NOMO-1 (cell line): Measurements from ENCODE around the gene TBC1D10B.
"Not testable (repeated sequence)": the region's sequence is repeated elsewhere in the genome, so short reads cannot be mapped to it uniquely, and the experiment has no call there.

Experiments
- DNase-seq, 2 experiments: peaks; one replicate each; lab custom pipeline; 2025; ENCODE audit not compliant: unreplicated experiment in 2 of 2; lab: John Stamatoyannopoulos, UW

TBC1D10B gene

DNA sequence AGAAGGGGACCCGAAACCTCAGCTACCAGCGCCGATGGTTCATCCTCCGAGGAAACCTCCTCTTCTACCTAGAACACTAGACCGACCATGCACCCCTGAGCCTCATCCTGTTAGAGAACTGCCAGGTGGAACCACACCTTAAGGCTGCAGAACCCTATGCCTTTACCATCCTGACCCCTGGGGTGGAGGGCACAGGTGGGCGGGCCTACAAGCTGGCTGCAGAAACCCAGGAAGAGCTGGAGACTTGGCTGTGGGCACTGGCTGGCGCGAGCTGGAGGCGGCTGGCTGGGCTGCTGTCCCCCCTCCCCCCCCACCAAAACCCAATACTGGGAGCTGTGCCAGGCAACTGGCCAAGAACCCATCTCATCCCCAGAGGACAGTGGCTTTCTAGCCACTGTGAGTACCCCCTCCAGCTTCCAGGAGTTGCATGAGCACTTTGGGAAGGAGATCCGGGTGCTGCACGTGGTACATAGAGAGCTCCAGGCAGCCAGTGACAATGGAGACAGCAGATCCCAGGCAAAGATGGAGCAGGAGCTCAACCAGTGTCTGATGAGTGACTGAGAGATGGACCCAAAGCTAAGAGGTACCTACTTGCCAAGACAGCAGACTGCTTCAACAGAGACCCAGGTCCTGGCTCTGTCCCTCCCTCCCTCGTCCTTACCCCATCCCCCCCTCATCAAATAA lies 13.8 kb downstream of the TBC1D10B start:
- DNase-seq: no peak

DNA sequence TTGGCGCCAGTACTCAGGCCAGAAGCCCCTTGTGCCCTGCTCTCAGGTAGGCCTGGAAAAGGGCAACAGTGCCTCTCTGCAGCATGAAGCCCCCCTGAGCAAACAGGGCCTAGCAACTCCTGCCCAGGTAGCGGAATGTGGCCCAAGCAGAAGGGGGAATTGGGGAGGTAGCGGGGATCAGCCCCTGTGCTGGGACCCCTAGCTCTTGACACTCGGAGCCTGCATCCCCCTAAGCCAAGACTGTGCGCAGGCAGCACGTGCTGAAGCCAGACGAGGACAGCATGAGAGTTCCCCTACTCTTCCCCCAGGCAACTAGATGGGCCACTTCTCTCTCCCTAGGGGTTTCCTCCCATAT lies 14.4 kb downstream of the TBC1D10B start:
- no peak for DNase-seq

DNA sequence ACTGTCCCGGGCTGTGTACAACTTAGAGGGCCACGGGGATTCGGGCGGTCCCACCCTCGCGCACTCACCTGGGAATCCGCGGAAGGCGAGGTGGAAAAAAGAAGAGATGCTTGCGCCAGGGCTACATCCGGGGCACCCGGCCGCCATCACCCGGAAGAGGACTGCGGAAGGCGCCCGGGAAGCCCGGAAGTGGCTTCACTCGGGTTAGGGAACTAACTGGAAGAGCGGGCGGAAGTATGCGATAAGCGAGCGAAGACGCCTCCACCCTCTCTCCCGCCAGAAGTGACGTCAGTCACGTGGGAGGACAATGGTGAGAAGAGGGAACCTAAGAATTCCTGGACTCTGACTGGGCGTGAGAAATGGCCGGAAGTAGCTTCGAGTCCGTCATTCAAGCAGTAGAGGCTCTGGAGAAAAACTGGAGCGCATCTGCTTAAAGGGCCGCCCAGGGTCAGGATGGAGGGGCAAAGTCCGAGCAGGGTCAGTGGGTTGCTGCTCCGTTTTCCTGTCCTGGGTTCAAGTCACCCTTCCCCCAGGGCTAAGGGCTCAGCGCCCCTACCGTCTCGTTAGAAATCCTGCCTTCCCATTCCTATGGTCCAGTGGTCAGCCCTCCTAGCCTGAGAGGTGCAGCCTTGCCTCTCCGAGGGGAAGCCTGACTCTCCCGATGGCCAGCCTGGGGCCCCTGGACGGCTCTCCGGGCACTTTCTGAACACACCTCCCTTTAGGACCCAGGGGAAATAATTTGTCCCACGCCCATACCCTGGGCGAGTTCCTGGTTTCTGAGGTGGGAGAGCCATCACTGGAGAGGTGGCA lies 14.9 kb downstream of the TBC1D10B start, which contains the start of gene CD2BP2:
Gene CD2BP2 (minus strand): TSS at position 165 of the 810 bp plus-strand sequence. CDS start 627 bp downstream, outside the sequence.
- DNase-seq: peak; percentile 93 to 97

DNA sequence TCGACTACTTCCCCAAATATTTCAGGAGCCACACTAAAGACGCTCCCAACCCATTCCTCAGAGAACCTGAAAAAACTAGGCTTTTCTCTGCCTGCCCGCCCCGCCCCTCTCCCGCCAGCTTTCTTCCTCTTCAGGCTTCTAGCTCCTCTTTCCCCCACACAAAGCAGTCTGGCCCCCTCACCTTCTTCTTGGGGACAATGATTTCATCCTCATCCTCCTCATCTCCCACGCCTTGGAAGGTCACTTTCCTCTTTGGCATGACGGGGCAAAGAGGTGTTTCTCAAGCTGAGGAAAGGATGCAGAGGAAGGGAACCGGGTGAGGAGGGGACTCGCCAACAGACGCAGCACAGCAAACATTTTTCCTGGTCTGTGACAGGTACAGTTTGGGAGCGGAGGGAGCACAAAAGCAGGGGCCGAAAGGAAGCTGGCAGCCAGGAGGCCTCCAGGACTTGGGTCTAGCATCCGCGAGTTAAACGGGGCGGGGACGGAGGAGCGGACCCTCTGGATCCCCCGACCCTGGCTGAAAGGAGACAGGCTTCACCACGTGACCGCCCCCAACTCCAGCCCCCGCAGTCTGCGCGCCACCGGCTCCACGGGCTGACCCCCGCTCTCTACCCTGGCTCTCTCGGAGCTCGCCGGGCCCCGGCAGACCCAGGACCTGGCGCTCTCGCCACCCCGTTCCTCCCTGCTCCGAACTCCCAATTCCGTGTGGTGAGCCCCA lies 15.7 kb downstream of the TBC1D10B start:
- peak in 1 of 2 experiments; percentile 27 for DNase-seq

DNA sequence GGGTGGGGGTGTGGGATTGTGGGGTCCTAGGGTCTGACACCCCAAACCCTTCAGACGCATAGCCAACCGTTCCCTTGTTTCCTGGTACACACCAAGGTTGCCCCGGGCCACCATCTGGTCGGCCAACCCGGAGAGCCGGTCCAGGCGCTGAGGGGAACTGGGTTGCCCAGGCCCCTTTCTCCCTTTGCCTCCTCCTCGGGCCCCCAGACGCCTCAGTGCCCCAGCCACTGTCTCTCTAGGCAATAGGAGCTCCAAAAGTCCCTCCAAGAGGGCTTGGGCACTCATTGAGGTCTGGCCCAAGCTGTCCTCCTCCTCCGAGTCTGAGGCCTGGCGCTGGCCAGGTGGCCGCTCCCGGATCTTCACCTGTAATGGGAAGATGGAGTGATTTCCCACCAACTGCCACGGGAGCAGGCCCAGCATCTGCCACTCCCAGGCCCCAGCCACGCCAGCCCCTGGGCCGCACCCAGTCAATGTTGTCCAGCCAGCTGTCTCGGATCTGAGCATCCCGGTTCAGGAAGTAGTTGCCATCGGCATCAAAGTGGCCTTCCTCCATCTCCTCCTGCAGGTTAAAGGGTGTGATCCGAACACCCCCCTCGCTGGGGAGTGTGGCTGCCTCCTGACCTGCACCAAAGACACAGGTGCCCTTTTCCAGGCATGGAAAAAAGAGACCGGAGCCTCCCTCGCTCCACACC lies 16.7 kb downstream of the TBC1D10B start:
- no peak for DNase-seq

DNA sequence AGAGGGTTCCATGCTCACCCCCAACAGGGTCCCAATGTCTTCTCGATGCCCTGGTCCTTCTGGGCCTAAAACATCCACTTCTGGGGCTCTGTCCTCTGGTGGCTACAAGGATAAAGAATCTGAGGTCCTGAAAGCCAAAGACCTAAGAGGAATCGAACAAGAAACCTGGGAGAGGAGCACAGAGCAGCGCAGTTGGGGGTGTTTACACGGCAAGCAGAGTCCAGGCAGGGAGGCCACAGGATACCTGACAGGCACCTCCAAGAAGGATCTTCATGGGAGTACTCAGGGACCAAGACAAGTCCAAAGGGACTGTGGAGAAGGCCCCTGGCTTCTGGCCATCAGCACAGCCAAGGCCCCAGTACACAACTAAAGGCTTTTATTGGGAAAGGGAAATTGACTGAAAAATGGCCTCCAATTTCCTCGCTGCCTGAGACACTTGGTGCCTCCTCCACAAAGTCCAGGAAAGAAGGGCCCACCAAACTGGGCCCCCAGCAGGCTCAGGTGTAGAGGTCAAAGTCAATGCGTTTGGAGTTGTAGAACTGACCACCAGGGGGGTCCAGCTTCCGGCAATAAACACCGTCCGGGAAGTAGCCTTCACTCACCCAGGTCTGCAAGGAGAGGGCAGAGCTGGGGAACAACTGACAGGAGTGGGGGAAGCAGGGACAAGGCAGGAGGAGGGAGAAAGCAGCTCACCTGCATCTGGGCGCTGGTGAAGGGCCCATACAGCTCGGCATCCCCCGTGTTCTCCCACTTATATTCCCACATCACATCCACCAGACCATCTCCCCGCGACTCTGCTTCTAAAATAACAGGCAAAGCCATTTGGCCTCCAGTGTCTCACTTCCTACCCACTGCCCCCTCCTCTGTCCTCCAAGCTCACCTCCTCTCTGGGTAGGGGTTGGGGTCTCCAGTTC lies 17.5 kb downstream of the TBC1D10B start:
- DNase-seq: no peak

DNA sequence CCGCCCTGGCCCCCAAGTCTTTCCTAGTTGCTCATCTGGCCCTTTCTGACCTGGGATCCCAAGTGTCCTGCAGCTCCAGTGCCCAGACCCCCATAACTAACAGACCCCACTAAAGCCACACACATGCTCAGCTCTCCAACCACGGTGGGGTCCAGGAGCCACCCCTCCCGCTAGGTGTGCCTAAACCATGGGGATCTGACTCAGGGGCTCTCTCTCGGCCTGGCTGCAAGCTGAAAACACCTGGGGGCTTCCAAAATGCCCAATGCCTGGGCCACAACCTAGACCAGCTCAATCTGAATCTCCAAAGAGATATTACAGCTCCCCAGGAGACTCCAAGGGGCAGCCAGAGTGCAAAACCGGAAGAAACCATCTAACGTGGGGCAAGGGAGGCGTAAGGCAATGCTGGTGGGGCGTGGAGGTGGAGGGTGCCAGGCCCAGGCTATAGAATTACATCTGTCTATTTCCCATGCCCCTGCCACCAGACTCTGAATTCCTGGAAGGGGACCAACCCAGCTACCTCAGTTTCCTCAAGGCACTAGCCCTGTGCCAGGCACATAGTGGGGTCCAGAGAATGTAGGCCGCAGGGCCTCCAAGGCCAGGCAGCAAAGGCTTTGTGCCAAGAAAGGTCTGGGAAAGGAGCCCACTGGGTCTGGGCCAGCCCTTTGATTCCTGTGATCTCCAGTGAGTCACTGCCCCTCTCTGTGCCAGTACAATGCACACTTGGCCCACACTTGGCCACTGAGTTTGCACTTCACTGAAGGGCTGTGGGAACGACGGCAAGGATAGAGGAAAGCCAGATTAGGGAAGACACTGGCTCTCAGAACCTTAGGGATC lies 18.5 kb downstream of the TBC1D10B start:
- DNase-seq: no peak

DNA sequence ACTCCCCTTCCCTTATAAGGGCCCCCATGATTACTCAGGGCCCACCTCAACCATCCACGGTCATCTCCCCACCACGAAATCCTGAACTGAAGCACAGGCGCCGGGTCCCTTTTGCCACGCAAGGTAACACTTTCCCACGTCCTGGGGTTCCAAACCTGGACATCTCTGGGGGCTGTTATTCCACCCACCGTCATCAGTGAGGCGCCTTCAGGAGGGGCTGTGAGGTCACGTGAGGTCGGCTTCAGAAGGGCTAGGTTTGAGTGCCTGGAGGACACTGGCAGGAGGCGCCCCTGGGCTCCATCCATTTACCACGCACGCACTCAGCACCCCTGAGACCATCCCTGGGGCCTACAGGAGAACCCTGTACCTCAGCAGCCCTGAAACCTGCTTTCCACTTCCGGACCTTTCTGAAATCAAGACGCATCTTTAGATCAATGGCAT lies 19.3 kb downstream of the TBC1D10B start:
- no peak for DNase-seq

DNA sequence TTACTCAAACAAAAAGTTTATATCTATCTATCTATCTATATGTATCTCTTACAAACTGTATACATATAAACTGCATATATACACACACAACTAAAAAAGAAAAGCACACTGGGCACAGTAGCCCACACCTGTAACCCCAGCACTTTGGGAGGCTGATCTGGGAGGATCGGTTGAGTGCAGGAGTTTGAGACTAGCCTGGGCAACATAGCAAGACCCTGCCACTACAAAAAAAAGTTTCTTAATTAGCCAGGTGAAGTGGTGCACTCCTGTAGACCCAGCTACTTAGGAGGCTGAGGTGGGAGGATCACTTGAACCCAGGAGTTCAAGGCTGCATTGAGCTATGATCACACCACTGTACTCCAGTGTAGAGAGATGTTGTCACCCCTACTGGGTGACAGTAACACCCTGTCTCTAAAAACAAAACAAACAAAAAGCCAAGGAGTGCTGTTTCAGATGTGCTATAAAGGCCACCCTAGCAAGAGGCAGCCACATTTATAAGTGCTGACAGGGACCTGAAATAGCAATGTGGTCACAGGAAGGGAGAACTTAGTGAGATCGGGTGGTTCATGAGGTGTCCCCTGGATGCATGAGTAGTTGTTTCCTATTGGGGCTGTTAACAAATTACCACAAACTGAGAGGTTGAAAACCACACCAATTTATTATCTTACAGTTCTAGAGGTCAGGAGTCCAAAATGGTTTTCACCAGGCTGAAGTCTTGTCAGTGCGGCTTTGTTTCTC lies 20.0 kb downstream of the TBC1D10B start:
- peak; percentile 20 to 63 for DNase-seq

DNA sequence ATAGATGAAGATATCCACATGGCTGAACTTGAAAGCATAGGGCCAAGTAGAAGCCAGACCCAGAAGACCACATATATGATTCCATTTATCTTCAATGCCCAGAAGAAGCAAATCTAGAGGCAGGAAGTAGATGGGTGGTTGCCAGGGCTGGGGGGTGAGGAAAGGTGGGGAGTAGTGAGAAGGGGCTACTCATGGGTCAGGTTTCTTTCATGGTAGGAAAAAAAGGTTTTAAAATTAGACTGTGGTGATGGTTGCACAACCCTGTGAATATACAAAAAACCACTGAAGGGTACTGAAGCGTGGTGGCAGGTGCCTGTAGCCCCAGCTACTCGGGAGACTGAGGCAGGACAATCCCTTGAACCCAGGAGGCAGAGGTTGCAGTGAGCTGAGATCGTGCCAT lies 20.6 kb downstream of the TBC1D10B start:
- peak in 1 of 2 experiments; percentile 36 for DNase-seq

DNA sequence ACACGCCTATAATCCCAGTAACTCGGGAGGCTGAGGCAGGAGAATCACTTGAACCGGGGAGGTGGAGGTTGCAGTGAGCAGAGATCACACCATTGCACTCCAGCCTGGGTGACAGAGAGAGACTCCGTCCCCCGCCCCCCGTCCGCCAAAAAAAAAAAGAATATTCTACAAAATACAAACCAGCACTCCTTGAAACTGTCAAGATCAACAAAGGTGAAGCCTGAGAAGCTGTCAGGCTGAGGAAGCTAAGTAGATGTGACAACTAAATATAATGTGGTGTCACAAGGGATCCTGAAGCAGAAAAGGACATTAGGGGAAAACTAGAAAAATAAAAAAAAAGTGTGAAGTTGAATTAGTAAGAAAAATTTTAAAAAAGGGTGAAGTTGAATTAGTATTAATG lies 21.4 kb downstream of the TBC1D10B start:
- DNase-seq: no peak

DNA sequence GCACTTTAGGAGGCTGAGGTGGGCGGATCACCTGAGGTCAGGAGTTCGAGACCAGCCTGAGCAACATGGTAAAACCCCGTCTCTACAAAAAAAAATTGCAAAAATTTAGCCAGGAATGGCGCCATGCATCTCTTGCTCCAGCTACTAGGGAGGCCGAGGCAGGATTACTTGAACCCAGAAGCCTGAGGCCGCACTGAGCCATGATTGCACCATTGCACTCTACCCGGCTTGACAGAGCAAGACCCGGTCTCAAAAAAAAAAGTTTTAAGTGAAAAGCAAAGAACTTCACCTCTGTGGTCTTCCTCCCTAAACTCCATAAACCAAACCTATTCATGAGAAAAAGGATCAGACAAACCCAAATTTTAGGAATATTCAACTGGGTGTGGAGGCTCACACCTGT lies 22.2 kb downstream of the TBC1D10B start:
- no peak for DNase-seq

DNA sequence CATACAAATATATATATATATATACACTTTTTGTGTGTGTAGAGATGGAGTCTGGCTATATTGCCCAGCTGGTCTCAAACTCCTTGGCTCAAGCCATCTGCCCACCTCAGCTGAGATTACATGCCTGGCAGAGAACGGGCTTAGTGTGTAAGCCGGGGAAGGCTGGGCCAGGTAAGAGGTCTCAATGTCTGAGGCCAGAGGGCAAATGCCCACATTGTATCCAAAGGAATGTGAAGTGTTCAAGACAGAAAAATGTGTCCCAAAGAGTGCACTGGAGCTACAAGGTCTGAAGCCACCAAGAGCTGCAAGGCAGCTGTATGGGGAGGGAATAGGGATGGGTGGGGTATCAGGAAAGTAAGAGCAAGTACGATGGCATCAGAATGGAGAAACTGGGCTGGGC lies 24.0 kb downstream of the TBC1D10B start:
- no peak for DNase-seq

DNA sequence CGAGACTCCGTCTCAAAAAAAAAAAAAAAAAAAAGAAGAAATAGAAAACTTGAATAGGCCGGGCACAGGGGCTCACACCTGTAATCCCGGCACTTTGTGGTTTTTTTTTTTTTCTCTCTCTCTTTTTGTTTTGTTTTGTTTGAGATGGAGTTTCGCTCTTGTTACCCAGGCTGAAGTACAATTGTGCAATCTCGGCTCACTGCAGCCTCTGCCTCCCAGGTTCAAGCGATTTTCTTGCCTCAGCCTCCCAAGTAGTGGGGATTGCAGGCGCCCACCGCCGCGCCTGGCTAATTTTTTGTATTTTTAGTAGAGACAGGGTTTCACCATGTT lies 26.8 kb downstream of the TBC1D10B start:
- not testable (repeated sequence) for DNase-seq

DNA sequence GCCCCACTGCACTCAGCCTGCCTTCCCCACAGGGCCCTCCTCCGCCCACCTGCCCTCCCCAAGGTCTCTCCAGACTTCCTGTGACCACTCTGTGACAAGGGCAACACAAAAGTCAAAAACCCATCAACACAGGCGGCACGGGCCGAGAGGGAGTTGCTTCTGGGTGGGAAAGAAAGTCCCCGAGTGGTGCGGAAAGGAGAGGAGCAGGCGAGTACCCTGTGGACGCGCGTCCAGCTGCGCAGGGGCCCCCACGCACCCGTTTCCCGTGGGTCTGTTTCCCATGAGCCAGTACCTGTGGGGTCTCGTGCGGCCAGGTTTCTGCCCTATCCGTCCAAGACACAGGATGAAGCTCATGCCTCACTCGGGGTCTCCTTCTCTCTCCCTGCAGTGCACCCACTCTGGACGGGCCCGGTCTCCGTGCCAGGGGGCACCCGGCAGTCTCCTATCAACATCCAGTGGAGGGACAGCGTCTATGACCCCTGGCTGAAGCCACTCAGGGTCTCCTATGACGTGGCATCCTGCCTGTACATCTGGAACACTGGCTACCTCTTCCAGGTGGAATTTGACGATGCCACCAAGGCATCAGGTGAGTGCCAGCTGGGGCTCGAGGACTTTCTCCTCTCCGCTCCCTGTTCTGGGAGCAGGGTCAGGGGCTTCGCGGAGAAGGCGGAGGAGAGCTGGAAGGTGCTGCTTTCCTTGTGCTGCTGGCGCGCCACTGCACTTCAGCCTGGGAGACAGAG lies 27.4 kb downstream of the TBC1D10B start:
- DNase-seq: no peak

DNA sequence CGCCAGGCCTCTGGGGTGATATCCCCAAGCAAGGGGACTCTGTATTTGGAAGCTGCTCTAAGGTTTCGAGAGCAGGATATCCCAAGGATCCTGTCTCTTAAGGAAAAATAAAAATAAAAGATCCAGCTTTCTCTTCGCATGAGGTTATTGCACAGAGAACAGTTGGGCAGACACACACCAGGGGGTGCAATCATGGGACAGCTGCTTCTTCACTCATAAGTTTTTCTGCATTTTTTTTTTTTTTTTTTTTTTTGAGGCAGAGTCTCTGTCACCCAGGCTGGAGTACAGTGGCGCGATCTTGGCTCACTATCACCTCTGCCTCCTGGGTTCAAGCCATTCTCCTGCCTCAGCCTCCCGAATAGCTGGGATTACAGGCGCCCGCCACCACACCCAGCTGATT lies 28.3 kb downstream of the TBC1D10B start:
- DNase-seq: not testable (repeated sequence)

DNA sequence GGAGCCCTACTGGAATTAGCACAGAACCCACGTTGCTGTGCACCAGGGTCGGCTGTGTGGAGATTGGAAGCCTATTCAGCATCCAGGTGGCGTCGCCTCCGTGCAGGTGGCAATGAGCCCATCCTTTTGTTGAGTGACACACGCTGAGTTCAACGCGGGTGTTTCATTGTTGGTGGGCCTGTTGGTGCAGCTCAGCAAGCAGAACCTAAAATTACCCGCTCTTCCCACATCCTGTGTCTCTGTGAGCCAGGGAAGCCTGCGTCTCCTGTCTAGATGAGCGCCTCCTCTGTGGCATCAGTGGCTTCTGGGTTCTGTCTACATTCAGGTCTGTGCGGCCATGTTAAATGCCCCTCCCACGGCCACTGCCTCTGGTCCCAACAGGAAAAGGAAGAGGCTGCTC lies 29.7 kb downstream of the TBC1D10B start:
- DNase-seq: no peak

DNA sequence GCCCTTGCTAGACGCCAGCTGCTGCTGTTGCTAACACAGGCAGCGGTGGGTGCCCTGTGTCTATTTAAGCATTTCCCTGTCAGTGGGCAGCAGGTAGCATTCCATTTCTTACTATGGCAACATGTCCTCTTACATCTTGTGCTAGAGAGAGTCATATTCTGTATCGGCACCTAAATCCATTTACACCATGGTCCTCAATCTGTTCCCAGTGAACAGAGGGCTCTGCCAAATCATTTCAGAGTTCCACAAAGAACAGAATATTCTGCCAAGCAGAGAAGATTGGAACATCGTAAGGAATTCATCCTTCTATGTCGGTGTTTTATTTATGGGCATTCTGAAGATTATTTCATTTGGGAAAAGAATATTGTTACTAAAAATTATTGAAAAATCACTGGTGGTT lies 31.6 kb downstream of the TBC1D10B start:
- DNase-seq: not testable (repeated sequence)
